Measurements from ENCODE around the gene PRR14.

The PRR14 gene

DNA sequence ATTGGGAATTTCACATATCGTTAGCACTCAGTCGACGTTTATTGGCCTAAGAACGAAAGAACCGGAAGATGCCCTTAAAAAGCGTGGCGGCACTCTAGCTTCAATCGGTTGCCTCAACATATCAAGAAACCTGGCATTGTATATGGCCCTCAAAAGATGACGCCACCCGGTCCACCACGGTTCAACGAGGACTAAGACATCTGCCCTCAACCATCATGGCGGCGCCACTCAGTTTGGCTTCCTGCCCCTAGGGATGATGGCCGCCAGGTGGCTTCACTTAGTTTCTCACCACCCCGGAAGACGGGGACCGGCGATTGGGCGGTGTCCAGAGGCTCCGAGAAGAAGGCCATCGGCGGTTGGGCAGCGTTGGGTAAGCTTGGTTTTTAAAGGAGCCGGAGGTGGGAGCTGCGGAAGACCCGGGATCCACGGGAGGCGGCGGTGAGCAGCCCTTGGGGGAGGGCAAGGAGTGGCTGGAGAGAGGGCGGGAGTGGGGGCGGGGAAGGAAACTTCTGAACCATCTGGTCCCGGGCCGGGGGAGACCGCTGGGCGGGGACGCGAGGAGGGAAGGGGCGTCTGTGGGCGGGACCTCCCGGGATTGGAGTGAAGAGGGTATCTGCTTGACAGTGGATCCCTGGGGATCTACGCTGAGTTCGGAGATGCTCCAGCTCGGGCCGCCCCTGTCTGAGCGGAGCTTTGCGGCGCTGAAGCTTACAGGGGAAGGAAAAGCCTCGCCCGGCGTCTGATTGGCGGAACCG, at the start of gene PRR14:
TSS of gene PRR14 (plus strand) at position 592 of the 755 bp plus-strand sequence. CDS start 686 bp downstream, outside the sequence.
- DNase-seq (ENCODE audit: low read depth): peak; percentile 97

DNA sequence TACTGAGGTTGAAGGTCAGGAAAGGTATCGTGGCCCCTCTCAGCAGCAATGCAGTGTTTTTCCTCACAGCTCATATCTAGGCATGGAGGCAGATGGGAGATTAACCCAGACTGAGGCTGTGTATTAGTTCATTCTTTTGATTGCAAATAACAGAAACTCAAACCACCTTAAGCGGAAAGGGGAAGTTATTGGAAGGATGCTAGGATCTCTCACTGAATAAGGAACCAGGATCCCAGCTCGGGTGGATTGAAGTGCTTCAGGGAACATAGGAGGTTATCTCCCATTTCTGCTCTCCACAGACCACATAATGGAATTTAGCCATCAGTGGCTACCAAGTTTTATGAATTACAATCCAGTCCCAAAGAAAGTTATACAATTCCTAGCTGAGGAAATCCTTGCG, 48.8 kb upstream of the PRR14 start:
- no peak for DNase-seq (ENCODE audit: low read depth)

DNA sequence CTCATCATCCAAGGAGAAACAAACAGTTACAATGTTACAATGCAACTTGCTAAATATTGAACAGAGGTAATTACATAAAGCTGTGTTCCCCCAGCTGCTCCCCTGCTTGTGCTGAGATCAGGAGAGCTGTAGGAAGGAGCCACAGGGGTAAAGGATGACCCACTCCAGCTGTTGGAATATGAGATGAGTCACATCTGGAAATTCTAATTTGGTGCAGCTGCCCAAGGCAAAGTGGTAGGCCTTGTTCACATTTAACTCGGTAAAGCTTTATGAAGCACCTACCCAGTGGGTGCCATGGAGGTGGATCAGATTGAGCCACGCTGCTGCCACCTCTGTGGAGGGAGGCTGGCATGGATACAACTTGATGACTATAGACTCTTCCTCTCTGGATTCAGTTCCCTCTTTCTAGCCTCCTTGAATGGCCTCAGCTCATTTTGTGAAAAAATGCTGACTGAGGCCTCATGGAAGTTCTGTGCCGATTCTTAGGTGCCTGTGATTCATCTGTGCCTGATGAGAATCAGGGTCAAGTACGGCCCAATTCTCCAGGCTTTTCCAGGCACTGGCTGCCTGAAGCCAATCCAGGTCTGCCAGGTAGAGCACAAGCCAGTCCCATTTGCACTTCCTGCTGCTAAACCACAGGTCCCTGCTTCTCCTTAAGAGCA, 48.0 kb upstream of the PRR14 start:
- DNase-seq (ENCODE audit: low read depth): no peak

DNA sequence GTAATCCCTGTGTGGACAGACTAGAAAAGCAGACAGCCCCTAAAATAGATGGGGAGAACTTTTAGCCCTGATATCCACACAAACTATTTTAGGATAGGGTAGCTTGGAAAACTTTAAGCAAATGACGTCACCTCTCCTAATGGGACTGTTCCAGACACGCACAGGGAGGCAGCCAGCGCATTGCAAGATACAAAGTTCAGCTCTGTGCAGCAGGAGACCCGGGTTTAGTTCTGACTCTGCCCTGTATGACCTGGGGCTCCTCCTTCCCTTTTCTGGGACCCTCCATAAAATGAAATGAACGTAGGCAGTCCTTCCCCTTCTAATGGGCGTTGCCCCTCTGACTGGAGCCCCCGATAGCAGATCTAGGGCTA, 46.8 kb upstream of the PRR14 start:
- no peak for DNase-seq (ENCODE audit: low read depth)

DNA sequence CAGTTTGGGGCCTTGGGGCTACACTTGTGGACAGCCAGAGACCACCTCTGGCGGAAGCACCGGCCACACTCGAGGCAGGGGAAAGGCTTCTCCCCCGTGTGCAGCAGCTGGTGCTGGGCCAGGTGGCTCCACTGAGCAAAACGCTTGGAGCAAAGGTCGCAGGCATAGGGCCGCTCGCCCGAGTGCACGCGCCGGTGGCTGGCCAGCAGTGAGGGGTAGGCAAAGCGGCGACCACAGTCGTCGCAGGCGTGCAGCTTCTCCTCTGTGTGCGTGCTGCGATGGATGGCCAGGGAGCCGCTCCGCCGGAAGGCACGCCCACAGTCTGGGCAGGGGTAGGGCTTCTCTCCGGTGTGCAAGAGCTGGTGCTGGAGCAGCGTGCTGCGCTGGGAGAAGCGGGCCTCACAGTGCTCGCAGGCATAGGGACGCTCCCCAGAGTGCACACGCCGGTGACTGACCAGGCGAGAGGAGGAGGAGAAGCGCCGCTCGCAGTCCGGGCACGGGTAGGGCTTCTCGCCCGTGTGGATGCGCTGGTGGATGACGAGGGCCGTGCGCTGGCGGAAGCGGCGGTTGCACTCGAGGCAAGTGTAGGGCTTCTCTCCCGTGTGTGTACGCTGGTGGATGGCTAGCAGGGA, 46.3 kb upstream of the PRR14 start:
- DNase-seq (ENCODE audit: low read depth): no peak

DNA sequence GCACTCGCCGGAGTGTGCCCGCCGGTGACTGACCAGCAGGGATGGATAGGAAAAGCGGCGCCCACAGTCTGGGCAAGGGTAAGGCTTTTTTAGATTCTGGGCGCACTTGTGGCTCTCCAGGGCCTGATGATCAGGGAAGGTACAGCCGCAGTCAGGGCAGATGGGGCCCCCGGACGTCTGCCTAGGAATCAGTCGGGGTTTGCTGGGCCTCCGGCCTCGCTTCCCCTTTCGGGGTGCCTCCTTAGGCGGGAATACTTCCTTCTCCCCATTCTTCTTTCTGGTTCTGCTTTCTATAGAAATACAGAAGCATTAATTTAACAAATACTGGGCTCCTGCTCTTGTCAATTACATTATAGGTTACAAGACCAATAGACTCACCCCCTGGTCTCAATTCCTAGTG, 45.6 kb upstream of the PRR14 start:
- no peak for DNase-seq (ENCODE audit: low read depth)

DNA sequence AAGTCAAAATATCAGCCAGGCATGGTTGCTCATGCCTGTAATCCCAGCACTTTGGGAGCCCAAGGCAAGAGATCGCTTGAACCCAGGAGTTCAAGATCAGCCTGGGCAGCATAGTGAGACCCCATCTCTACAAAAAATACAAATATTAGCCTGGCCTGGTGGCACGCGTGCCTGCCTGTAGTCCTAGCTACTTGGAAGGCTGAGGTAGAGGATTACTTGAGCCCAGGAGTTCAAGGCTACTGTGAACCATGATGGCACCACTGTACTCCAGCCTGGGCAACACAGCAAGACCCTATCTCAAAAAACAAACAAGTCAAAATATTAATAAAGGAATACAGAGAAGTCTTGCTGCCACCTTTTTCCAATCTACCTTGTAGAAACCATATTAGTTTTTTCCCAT, 44.8 kb upstream of the PRR14 start:
- DNase-seq (ENCODE audit: low read depth): no peak

DNA sequence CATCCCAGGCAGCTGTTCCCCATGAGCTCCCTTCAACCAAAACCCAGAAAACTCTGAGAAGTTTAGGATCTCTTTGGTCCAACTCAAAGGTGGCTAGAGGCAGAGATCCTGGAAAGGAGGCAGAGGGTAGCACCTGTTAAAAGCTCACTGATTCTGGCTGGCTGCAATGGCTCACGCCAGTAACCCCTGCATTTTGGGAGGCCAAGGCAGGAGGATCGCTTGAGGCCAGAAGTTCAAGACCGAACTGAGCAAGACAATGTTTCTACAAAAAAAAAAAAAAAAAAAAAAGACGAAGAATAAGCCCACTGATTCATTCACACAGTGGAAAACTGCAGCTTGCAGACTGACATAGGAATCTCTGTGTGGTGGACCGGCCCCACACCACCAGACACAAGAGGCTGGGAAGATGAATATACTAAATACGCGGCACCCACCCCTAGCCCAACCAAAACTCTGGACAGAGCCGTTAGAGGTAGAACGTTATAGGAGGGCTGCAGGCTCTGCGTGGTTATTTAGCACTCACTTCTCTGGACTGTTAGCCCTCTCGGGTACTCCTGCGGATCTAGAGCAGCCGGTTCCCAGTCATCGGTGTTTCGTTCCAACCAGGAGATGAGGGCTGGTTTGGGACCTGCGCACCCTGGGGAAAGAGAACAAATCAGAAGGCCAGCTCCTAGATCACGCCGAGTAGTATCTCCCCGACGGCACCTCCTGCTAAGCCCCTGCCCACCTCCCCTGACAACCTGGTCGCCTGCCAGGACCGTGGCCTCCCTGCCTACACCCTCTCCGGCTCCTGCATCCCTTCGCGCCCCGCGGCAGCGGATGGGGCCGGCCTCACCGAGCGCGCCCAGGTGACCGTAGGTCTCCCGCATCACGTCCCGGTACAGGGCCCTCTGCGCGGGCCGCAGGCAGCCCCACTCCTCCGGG, 41.5 kb upstream of the PRR14 start:
- peak; percentile 39 for DNase-seq (ENCODE audit: low read depth)

DNA sequence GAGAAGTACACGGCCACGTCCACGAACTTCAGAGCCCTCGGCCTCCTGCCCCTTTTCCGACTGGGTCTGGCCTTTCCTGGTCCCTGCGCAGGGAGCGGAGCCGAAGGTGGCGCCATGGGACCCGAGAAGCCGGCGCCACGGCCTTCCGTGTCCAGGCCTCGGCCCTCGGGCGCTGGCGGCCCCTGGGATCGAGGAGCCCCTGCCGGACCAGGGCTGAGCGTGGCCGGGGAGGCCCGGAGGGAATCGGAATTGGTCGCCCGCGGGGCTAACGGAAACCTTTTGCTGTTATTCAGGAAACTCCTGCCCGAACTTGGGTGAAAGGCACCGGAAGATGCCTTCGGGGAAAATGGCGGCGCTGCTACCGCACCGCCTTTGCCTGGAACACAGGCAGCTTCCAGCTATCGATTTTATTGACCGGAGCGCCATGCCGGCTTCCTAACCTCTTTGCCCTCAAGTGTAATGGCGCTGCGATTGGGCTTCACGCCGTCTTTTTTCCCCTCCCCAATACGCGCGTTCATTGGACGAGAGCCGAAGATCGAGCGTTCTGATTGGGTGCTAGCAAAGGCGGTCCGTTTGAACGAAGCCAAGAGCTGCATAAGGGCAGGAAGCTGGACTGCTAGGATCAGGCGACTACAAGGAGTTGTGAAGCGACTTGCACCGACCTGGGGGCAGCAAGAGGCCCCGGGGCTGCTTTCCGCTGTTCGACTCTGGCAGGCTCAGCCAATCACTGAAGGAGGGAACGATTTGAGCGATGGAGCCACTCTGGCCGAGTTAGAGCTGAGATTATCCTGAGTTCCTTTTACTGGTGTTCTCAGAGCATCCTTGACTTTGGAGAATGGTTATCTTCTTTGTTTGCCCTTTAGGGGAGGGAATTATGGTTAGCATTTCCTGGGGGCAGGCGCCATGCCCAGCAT, 40.6 kb upstream of the PRR14 start, which contains the start of gene ZNF689:
TSS of gene ZNF689 (minus strand) at position 464 of the 914 bp plus-strand sequence. CDS start at position 116, 348 bp downstream.
- DNase-seq (ENCODE audit: low read depth): peak; percentile 90

DNA sequence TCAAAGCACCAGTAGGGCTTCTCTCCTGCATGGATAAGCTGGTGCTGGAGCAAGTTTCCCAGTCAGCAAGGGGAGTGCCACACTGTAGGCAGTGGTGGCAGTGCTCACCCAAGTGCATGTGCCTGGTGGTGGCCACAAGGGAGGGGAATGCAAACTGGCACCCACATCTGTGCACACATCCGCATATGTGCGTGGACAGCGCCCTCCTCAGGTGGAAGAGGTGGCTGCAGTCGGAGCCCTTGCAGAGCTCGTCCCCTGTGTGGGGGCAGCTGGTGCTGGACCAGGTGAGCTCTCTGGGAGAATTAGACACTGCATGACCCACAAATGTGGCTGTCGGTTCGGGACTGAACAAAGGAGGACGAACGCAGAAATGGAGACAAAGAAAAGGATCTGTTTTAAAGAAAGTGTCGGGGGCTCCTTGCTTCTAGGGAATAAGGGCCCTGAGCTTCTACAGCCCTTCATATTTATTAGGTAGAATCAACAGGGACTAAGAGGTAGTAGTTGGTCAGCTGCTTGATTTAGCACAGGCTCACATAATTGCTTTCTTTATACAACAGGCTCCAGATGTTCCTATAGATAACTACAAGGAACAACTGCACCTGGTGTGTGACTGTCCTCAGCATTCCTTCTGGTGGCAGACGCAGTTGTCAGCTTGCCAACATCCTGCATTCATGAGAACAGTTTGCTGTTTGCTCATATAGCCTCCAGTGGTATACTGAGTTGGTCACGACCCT, 35.2 kb upstream of the PRR14 start:
- DNase-seq (ENCODE audit: low read depth): peak; percentile 84

DNA sequence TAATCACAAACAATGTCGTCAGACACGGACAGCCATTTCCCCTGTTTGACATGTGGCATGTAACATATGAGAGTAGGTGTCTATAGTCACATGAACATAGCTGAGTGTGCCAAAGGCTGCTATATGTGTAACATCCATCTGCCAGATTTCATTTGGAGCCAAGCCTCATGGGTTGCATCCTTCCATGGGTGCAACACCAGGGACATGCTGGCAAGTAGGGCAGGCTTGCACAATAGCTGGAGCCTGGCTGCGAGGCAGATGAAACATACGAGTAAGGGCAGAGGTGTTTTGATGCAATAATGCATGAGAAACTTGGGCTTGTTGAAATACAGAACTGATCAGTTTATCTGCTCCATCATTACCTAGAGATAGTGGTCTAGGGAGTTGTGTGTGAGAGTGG, 31.6 kb upstream of the PRR14 start:
- no peak for DNase-seq (ENCODE audit: low read depth)

DNA sequence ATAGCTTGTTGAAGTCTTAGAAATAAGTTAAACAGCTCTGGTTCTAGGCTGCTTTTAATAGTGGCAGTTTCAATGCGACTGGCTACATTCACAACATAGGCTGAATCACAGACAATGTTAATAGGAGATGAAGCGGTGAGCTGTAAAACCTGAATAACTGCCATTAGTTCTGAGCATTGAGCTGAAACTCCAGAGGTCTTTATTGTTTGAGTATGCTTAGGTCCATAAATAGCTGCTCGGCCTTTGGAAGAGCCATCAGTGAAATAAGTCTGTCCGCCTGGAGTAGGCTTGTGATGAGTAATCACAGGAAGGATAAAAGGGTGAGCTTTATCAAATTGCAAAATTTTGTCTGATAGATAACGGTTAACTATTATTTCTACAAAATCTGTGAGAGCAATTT, 31.1 kb upstream of the PRR14 start:
- no peak for DNase-seq (ENCODE audit: low read depth)

DNA sequence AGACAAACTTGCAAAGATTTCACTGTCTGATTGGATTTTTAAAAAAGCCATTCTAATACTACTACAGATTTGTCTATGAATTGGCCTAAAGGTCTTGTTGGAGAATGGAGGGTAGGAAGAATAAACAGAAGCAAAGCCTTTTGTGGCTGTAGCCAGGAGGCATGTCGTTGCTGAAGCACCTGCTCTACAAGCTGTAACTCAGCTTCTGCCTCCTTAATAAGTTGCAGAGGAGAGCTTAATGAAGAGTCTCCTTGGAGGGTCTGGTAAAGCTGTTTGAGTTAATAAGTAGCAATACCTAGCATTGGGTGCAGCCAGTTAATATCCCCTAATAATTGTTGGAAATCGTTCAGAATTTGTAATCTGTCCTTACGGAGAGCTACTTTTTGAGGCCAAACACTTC, 30.6 kb upstream of the PRR14 start:
- DNase-seq (ENCODE audit: low read depth): no peak

DNA sequence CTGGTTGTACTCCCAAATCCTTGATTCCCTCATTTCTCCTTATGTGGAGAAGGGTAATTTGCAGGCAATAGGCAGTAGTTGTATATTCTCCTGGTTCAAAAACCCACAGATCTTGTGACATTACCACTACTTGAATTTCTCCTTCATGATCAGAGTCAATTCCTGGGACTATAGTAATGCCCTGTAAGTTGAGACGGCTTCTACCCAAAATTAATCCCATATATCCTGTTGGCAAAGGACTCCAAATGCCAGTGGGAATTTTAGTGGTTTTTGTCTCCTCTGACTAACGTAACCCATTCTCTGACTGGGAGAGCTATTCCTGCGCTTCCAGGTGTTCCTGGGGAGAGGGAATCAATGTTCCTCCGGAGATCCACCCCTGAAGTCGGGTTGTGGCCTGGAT, 29.0 kb upstream of the PRR14 start:
- no peak for DNase-seq (ENCODE audit: low read depth)

DNA sequence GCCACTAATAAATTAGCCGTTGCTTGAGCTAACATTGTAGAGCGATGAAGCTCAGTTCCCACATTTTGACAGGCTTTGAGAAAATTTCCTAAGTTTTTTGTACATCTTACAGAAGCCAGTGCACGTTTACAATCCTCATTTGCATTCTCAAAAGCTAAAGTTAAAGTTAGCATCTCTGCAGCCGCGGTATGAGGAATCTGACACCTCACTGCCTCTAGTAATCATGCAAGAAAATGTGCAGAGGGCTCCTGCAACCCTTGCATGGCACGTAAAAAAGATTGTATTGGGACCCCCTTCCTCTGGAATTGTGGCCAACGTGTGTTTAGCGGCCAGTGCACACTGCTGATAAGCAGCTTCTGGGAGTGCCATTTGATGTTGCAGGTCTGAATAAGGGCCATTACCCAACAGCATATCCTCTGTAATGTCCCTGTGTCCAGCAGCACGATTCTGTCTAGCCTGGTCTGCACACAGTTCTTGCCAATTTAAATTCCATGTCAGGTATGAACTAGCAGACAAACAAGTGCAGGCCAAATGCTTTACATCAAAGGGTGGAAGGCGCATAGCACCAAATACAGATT, 28.2 kb upstream of the PRR14 start:
- DNase-seq (ENCODE audit: low read depth): no peak

DNA sequence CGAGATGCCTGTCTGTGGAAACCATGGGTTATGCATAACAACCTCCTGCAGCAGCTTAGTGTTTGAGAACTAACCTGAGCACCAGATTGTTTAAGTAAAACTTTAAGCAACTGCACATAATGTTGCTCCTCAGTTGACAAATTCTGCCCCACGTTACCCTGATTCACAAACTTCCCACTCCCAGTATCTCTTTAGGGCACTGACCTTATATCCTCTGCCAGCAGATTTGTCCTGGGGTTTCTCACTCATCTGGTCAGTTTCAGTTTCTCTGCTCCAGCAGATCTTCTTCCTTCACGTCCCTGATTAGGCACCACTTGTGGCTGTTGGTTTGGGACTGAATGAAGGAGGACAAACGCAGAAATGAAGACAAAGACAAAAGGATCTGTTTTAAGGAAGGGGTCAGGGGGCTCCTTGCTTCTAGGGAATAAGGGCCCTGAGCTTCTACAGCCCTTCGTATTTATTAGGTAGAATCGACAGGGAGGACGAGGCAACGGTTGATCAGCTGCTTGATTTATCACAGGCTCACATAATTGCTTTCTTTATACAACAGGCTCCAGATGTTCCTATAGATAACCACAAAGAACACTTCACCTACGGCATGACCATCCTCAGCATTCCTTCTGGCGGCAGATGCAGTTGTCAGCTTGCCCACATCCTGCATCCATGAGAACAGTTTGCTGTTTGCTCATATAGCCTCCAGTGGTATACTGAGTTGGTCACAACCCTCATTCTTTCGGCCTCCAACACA, 27.1 kb upstream of the PRR14 start:
- DNase-seq (ENCODE audit: low read depth): no peak

DNA sequence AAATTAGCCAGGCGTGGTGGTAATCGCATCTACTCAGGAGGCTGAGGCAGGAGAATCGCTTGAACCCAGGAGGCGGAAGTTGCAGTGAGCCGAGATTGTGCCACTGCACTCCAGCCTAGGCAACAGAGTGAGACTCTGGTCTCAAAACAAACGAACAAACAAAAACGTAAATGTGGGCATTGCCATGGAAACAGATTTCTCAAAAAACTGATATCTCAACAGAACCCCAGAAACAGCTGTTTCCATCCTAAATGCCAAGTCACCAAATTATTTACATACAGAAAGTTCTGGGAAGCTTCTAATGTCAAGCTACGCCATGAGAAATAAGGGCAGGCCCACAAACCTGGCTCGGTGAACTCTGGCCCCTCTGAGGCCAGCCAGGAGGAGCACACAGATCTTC, 24.5 kb upstream of the PRR14 start:
- no peak for DNase-seq (ENCODE audit: low read depth)

DNA sequence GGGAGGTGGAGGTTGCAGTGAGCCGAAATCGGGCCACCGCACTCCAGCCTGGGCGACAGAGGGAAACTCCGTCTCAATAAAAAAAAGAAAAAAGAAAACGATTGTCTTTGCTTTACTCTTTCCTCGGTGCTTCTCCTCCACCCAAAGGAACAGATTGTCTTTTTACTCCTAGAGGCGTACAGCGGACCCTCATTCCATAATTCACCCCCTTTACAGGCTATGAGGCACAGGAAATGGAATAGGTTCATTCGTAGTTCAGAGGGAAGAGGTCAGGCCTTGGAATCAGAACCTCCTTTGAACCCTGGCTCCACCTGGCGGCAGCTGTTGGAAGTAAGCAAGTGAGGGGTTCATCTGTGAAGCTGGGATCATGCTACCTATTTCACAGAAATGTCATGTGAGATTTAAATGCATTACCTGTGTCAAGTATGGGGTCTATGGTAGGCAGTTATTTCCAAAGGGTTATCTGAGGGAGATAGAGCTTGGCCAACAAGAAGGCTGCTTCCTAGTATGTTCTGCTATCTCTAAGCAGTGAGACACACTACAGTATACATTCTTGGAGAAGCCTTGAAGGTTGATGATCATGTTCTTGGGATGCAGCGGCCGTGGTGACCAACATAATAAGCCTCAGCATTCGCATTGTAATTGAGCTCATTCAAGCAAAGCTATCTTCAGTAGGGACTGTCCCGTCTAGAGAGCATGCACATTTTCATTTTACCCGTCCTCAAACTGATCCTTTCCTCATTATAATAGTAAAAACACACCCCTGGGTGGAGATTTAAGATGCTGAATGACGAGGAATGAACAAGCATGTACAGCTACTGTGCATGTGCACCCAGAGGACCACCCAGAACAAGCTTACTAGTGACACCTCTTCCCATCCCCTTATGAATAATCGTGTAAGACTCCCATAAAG, 21.9 kb upstream of the PRR14 start:
- DNase-seq (ENCODE audit: low read depth): peak; percentile 83
